GM23248 (cell line): Measurements from ENCODE around the gene TTC39C.

Source experiments
- EZH2 ChIP-seq: fragments of 200-600 bp; sonication (generic); IDR thresholded peaks from 2 replicates; pipeline ENCODE4 v1.6.1; 2018; ENCODE audit warnings: antibody characterized with exemption, mild to moderate bottlenecking; ENCODE audit not compliant: insufficient read depth, poor library complexity, severe bottlenecking
- EZH2phosphoT487 ChIP-seq: fragments of 200-600 bp; sonication (generic); IDR thresholded peaks from 2 replicates; pipeline ENCODE4 v1.6.1; 2018; ENCODE audit warnings: antibody characterized with exemption, moderate library complexity, mild to moderate bottlenecking, low read depth; ENCODE audit not compliant: insufficient read depth

GRCh38 chr18:24048261-24048660 lies 33.7 kb downstream of the TTC39C start:
- TF ChIP-seq EZH2phosphoT487 = no peak
- TF ChIP-seq EZH2 = no peak
